HS-5 (cell line): Measurements from ENCODE around the gene HOXD9.

Source experiments
- DNase-seq: peaks from one replicate; pipeline ENCODE4 v3.0.0-alpha.2; 2012; ENCODE audit warnings: low read depth

Gene HOXD9

GRCh38 chr2:176152350-176153181 lies 30.0 kb downstream of the HOXD9 start:
- DNase-seq = no peak

DNA sequence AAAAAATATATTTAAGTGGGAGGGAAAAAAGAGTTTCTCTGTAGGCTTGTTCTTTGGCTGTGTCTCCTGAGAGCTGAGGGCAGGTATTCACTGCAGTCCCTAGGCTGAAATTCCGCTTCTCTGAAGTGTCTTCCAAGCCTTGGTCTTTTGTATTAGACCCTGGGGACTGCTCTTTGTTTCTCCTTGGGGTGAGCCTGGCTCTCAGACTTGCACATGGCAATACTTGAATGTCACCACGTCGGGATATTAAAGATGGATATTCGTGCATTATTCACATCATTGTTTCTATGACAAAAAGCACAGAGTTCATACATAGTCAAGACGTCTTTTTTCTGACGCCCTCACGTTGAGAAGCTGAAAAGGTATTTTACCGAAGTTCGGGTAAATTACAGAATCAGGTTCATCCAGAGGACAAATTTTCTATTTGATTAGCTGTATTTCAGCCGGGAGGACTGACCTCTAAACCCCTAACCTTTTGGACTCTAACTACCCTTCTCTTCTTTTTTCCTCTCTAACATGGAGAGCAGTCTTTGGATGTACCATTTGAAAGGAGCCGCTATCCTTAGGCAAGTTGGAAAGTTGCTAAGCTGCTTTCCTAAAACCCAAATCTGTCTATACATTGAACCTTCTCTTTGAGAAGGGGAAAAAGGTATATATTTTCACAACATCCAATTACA lies 32.2 kb downstream of the HOXD9 start:
- no peak for DNase-seq

DNA sequence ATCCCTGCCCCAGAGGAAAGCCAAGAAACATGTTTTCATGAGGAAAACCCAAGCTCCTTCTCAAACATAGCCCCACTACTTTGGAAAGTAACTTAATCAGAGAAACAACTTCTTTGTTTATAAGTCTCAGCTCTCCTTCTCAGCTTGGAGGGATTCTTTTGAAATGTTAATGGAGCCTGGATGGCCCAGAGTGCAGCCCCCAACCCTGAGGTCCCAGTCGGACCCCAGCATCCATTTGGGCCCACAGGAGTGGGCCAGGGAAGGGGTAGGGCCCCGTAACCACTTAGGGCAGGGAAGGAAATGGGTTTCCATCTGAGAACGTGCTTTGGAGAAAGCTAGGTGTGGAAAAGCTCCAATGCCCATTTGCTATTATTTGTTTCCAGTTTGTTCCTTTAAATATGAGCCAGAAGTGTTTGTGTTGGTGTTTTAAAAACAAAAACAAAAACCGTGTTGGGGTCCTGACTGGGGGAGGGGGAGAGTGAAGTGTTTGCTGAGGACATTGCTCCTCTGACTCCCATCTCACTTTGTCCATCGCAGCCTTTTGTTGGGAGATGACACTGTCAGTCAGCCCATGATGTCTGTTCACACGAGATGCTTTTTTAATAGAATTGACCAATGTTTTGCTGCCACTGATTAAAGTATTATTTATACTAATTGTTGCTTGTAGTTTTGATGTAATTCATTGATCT lies 33.0 kb downstream of the HOXD9 start:
- no peak for DNase-seq

GRCh38 chr2:176156301-176156806 lies 33.8 kb downstream of the HOXD9 start:
- no peak for DNase-seq

- DNase-seq = no peak
Measured at GRCh38 chr2:176156807-176157498, 34.4 kb downstream of the HOXD9 start, which contains the start of gene HOXD3. TSS of gene HOXD3 (plus strand) at chr2:176157307. CDS start at chr2:176169115, 11,808 bp downstream.

GRCh38 chr2:176157499-176158185 lies 35.1 kb downstream of the HOXD9 start:
- DNase-seq = no peak

- DNase-seq = no peak
Measured at GRCh38 chr2:176158186-176158591, 35.7 kb downstream of the HOXD9 start.

DNA sequence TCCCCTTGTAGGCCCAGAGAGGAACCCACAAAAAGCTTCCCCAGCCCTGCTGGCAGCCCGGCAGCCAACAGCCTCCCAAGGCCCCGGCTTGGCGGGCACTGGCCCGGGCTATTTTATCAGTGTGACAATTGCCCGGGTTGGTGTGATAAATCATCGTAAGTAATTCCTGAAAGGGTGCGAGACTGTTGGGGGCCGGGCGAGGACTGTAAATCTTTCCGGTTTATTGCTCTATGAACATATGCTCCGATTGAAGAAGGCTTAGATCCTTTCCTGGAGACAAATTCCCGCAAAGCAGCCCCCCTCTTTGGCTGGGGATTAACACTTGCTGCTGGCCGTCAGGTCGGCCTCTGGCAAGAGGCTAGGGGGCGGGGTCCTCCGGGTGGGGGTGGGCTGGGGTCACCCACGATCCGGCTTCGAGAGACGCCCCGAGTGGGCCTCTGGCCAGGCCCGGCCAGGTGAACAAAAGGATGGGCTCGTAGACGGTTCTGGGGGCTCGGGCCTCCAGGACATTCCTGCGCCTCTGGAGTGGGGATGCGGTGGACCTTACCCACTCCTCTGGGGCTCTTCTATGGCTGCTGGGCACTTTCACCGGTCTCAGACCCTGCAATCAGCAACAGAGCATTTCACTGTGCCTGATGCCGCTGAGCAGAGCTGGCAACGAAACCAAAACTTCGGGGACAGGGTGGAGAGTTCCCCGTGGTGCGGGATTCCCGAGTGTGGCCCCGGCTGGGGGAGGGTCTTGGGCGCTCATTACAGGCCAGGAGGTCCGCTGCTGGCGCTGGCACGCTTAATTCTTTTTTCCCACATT lies 36.5 kb downstream of the HOXD9 start:
- no peak for DNase-seq

DNA sequence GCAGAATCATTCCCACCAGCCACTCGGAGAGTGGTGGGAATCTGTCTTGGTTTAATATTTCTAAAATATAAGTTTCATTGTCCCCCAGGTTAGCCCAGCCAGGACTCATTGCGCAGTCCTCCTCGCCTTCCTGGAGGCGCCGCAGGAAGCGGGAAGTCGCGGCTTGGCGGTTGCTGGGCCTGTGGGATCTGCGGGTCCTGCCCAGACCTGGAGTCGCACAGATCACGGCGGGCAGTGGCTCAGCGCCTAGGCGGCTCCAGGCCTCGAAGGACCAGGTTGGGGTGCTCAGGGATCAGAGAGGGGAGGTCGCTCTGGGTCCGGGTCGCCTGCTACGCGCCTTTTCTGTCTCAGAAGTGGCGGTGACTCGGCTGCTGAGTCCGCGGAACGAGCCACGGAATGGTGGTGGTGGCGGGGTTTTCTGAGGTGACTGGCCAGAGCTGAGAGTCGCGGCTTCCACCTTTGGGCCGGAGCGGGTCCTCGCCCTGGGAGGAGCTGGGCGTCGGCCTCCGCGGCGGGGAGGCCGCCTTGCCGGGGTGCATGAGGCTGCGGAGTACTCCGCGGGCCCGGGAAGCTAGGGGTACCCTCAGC lies 37.2 kb downstream of the HOXD9 start:
- no peak for DNase-seq

DNA sequence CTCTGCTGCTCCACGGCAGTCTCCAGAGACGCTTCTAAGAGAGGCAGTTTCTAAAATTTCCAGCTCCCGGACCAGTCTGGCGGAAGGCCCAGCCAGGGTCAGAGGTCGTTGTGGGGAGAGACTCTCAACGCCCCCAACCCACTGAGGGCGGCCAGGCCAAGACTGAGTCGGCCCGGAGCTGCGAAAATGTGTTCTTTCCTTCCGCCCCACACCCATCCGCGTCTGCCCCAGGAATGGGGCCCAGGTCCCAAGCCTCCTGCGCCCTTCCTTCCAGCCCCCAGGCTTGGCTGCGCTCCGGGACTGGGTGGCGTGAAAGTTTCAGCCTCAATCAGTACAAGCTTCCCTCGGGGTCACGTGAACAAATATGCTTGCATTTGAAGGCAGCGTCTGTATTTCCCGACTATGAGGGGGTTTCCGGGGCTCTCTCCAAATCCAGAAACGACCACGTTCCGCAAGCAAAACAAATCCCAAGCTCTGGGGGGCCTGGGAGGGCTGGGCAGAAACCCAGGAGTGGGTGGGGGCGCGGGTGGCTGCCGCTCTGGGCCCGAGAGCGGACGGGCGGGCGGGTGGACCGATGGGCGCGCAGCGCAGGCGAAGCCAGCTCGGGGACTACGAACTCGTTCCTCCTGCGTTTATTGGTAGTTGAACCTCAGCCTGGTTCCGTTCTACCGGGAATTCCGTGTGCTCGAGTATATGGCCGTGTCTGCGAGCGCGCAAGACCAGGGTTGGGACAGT lies 37.9 kb downstream of the HOXD9 start:
- no peak for DNase-seq

DNA sequence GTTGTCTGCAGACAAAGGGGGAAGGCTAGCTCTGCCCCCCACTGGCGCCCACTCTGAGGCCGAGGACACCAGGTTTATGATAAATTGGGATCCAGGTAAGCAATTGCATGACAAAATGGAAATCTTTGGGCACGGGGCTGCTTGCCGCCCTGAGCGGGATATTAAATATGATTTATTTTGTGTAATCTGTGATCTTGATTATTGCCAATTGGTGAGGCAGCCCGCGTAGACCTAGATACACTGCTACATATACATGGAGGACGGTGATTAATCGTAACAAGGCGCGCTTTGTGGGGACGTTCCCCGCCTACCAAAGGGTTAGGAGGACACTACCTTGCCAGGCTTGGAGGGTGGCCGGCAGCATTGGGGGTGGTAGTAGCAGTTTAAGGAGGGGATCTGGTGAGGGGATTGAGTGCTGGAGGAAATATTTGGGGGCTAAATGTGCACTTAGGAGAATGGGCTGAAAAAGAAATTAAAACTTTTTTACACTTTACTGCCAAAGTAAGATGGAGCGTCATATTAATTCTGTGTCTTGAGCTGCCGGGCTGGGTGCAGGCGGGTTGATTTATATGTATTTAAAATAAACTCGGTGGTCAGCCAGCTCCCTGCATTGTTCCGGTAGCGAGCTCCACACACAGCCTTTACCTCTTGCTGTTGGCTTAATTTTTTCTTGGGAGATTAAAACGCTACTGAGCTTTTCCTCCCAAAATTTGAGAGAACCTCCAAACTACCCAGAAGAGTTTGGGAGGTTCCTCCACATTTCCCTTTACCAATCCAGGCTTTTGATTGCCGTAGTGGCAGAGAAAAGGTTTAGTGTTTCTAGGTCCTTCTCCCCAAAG lies 38.7 kb downstream of the HOXD9 start:
- DNase-seq = no peak

DNA sequence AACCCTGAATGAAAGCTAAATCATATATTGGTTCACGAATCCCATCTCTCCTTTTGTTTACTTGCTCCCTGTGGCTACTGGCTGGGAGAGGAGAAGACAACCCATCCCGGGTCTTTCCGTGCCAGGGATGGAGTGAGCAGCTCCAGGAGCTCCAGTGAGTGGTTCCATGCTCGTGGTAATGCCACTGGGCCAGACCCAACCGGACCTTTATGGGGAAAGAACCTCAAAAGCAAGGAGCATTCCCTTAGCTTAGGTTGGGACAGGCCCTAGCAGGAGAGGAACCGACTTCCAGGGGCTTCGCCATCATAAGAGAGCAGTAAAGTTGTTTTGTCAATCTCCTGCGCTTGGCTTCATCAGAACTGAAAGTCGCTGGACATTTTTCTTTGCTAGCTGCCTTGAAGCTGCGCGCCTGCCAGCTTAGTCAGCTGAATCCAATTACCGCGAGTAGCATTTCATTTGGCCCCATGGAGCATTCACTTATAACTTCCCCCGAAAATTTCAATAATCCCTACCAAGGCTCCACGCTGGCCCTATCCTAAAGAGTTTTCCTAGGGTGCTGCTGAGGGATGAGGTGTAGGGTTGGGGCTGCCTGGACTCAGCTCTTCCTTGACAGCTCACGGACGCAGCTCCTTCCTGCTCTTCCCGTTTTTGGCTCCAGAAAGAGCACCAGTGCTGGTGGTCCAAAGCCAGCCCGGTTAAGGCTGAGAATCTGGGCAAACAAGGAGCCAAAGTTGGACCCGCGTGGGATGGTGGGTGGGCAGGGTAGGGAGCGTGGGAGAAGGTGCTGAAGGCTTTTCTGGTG lies 39.5 kb downstream of the HOXD9 start:
- DNase-seq = no peak

DNA sequence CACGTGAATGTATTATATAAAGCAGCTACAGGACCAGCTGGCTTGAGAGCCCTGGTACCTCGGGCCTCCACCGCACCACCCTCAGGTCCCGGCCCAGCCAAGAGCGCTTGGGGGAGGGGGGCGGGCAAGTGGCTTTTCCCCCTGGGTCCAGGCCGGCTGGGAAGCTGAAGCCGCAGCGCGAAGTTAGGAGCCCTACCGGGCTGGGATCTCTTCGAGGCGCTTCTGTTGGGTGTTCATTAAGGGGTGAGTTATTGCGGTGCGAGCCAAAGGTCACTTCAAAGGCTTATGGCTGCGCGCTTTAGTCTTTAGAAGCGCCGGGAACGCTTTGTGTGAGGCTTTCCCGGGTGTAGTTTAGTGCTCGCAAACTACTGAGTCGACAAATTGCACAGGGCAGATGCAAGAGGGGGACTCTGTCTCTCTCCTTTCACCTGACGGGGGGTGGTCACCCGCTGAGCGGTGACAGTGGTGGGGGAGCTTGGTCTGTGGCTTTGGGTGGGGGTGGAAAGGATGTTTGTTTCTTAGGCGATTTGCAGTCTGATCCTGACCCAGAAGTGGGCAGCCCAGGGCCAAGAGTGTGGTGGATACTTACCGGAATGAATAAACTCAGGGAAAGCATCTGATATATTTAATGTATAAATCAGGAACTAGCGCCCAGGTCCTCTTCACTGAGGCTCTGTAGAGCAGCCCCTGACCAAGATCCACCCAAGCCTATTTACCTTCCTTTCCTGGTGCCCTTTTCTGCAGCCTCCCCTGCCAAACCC lies 40.6 kb downstream of the HOXD9 start:
- no peak for DNase-seq

DNA sequence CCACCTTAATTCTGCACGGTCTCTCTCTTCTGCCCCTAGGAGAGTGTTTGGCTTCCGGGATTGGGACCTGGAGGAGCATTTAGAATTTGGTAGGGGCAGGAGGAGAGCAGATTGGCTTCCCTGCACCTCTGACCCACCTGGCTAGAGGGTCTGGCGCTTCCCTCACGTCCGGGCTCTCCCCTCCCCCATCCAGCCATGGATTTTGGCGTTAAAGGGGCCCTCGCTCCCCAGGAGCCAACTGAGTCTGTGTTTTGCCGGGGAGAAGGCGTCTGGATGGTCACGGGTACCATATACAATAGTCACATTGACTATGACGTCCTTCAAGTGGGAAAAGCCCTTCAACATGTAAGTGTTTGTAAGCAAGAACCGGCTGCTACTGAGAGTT lies 41.1 kb downstream of the HOXD9 start:
- no peak for DNase-seq

- DNase-seq = no peak
Measured at GRCh38 chr2:176164201-176164600, 41.7 kb downstream of the HOXD9 start.

- DNase-seq = no peak
Measured at GRCh38 chr2:176164611-176165369, 42.3 kb downstream of the HOXD9 start.
